ENCODE results near the gene MALT1.

DNA sequence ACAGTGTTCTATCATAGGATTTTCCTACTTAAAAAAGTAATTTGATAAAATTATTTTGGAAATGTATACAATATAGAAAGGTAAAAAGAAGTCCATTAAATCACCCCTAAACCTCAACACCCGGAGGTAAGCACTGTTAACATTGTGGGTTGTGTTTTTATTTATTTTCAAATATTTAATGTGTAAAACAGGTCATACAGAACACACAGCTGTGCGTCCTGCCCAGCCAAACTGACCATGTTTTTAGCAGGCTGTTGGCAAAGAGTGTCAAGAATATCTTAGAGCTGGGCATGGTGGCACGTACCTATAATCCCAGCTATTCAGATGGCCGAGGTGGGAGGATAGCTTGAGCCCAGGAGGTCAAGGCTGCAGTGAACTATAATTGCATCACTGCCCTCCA, 114.6 kb downstream of the MALT1 start:
- TF ChIP-seq POLR2A (IDR thresholded peaks at IDR 0.05) = no peak
- TF ChIP-seq, protein P1, sequence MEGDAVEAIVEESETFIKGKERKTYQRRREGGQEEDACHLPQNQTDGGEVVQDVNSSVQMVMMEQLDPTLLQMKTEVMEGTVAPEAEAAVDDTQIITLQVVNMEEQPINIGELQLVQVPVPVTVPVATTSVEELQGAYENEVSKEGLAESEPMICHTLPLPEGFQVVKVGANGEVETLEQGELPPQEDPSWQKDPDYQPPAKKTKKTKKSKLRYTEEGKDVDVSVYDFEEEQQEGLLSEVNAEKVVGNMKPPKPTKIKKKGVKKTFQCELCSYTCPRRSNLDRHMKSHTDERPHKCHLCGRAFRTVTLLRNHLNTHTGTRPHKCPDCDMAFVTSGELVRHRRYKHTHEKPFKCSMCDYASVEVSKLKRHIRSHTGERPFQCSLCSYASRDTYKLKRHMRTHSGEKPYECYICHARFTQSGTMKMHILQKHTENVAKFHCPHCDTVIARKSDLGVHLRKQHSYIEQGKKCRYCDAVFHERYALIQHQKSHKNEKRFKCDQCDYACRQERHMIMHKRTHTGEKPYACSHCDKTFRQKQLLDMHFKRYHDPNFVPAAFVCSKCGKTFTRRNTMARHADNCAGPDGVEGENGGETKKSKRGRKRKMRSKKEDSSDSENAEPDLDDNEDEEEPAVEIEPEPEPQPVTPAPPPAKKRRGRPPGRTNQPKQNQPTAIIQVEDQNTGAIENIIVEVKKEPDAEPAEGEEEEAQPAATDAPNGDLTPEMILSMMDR (IDR thresholded peaks at IDR 0.05) = no peak
